Mucosa of stomach (tissue), 1 donor: Measurements from ENCODE around the gene TMED4.

Experiments
- H3K27me3 ChIP-seq: one replicate; pipeline ENCODE4 v1.7.0; 2013; ENCODE audit warnings: mild to moderate bottlenecking, low read length; ENCODE audit not compliant: control insufficient read depth, insufficient read depth
- H3K36me3 ChIP-seq: one replicate; pipeline ENCODE4 v1.7.0; 2013; ENCODE audit warnings: low read length; ENCODE audit not compliant: control insufficient read depth, insufficient read depth
- H3K4me1 ChIP-seq: one replicate; pipeline ENCODE4 v1.7.0; 2013; ENCODE audit warnings: mild to moderate bottlenecking, low read length; ENCODE audit not compliant: control insufficient read depth, insufficient read depth
- H3K4me3 ChIP-seq: one replicate; pipeline ENCODE4 v1.7.0; 2013; ENCODE audit warnings: low read length
- H3K9ac ChIP-seq: one replicate; pipeline ENCODE4 v1.7.0; 2013; ENCODE audit warnings: mild to moderate bottlenecking, low read length, moderate library complexity
- H3K9me3 ChIP-seq: one replicate; pipeline ENCODE4 v1.7.0; 2013; ENCODE audit warnings: mild to moderate bottlenecking, low read length, moderate library complexity; ENCODE audit not compliant: control insufficient read depth
- donor health status: Pancreatic carcinoma.

Gene TMED4

DNA sequence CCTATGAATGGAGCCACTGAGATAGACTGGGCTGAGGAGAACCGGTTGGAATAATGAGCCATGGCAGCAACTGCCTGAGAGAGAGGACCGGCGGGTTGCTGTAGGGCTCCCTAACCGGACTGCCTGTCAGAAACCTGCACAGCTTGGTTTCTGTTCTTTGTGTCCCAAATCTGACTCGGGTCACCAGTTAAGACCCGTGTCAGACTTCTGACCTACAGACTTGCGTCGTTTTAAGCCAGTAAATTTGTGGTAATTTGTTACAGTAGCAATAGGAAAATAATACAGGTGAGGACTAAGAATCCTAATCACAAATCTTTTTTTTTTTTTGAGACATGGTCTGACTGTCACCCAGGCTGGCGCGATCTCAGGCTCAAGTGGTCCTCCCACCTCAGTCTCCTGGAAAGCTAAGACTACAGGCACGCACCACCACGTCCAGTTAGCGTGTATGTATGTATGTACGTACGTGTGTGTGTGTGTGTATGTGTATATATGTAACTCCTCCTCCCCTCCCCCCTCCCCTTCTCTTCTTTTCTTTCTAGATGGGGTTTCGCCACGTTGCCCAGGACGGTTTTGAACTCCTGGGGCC, 7.7 kb downstream of the TMED4 start:
- H3K4me1 ChIP-seq, result peaks cover 17% of the 10 kb centered on the region
- peaks cover 28% of the 10 kb centered on the region for H3K36me3 ChIP-seq
- H3K4me3 ChIP-seq, result peak overlapping the region; percentile 93
- H3K9ac ChIP-seq, result peak overlapping the region; percentile 88
- no peaks in the 10 kb centered on the region for H3K9me3 ChIP-seq
- no peaks in the 10 kb centered on the region for H3K27me3 ChIP-seq

GRCh38 chr7:44573464-44574286, 8.4 kb downstream of the TMED4 start, which contains the start of gene DDX56:
Gene DDX56, minus strand, starts transcription at chr7:44573908. Its CDS starts 13 bp downstream, at chr7:44573895.
- Histone ChIP-seq H3K36me3 (peaks cover 30% of the 10 kb centered on the region), H3K4me1 (peaks cover 17% of the 10 kb centered on the region), H3K9ac (peak within 1 kb of the TSS; percentile 88), H3K9me3 (no peaks in the 10 kb centered on the region), H3K27me3 (no peaks in the 10 kb centered on the region), H3K4me3 (peak within 1 kb of the TSS; percentile 93)

DNA sequence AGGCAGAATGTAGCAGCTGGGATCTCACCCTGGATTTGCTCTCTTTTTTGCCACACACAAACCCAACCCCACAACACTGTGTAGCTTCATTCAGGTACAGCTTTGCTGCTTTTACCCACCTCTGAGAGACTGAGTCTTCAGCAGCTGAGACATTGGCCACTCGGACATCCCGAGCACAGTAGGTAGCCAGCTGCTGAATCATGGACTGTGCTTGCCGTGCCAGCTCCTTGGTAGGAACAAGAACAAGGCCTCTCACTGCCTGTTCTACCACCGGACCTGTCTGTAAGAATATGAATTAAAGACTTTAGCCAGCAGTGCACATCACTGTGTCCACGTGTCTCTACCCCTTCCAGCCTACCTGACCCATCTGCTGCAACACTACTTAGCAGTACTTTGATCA, 9.3 kb downstream of the TMED4 start:
- H3K27me3 ChIP-seq, result no peaks in the 10 kb centered on the region
- H3K9ac ChIP-seq, result peak overlapping the region; percentile 88
- H3K9me3 ChIP-seq, result no peaks in the 10 kb centered on the region
- peaks cover 39% of the 10 kb centered on the region for H3K36me3 ChIP-seq
- peaks cover 17% of the 10 kb centered on the region for H3K4me1 ChIP-seq
- H3K4me3 ChIP-seq, result peak overlapping the region; percentile 93

DNA sequence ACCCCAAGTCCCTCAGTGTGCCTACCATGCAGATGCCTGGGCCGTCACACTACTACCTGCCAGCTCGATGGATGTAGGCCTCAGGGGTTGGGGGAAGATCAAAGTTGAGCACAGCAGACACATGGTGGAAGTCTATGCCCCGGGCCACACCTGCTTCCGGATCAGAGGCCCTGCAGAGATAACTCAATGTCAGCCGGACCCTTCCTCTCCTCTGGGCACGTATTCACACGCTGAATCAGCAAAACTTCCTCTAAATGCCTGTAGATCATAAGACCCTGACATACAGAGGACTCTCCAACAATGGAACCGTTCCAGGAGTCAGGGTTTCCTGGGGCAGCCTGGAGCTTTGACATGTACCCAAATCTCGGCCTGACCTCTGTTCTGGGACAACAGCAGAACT, 12.1 kb downstream of the TMED4 start:
- Histone ChIP-seq H3K36me3 (peaks cover 44% of the 10 kb centered on the region), H3K9ac (no peak overlapping the region), H3K4me3 (no peak overlapping the region), H3K9me3 (no peaks in the 10 kb centered on the region), H3K27me3 (no peaks in the 10 kb centered on the region), H3K4me1 (peaks cover 20% of the 10 kb centered on the region)

- H3K4me1 ChIP-seq, result peaks cover 14% of the 10 kb centered on the region
- peaks cover 52% of the 10 kb centered on the region for H3K36me3 ChIP-seq
- H3K9ac ChIP-seq, result no peak overlapping the region
- no peaks in the 10 kb centered on the region for H3K9me3 ChIP-seq
- H3K4me3 ChIP-seq, result no peak overlapping the region
- H3K27me3 ChIP-seq, result no peaks in the 10 kb centered on the region
Observed at GRCh38 chr7:44568771-44569560, 13.1 kb downstream of the TMED4 start.

DNA sequence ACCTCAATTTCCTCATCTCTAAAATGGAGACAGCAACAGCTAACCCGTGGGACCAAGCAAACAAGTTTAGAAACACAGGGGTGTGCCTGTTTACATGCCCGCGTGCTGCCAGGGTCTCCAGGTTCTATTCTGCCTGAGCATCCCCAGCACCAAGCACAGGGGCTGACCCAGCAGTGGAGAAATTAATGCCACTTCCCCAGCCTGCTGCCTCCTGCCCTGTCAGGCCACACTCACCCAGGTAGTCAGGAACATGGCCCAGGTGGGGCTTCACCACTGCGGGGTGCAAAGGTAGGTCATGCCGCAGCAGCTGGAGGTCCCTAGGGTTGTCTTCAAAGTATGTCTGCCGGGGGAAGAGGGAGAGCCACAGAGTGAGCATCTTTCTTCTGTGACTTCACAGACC, 14.1 kb downstream of the TMED4 start:
- H3K9me3 ChIP-seq, result no peaks in the 10 kb centered on the region
- H3K36me3 ChIP-seq, result peaks cover 52% of the 10 kb centered on the region
- H3K4me1 ChIP-seq, result peaks cover 10% of the 10 kb centered on the region
- H3K9ac ChIP-seq, result no peak overlapping the region
- no peaks in the 10 kb centered on the region for H3K27me3 ChIP-seq
- no peak overlapping the region for H3K4me3 ChIP-seq

DNA sequence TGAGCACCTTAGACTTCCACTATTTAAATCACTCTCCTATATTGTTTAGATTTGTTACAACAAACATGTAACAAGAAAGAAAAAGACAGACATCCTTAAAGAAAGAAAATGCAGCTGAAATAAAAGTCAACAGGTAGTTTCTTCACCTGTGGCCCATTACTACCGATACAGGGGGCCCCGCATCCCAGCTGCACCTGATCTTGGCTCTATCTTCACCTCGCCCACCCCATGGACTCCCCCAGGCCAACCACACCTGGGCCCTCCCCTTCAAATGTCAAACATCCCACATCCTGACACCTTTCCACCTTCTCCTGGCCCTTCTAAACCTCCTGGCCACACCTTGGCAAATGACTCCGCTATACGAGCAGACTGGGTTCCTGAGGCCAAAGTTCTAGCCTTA, 15.4 kb downstream of the TMED4 start:
- peaks cover 46% of the 10 kb centered on the region for H3K36me3 ChIP-seq
- H3K4me3 ChIP-seq, result no peak overlapping the region
- peaks cover 15% of the 10 kb centered on the region for H3K4me1 ChIP-seq
- H3K27me3 ChIP-seq, result no peaks in the 10 kb centered on the region
- no peaks in the 10 kb centered on the region for H3K9me3 ChIP-seq
- no peak overlapping the region for H3K9ac ChIP-seq

GRCh38 chr7:44565795-44566559, 16.1 kb downstream of the TMED4 start:
- no peaks in the 10 kb centered on the region for H3K9me3 ChIP-seq
- peaks cover 39% of the 10 kb centered on the region for H3K36me3 ChIP-seq
- no peak overlapping the region for H3K9ac ChIP-seq
- H3K27me3 ChIP-seq, result no peaks in the 10 kb centered on the region
- no peak overlapping the region for H3K4me3 ChIP-seq
- peaks cover 19% of the 10 kb centered on the region for H3K4me1 ChIP-seq

DNA sequence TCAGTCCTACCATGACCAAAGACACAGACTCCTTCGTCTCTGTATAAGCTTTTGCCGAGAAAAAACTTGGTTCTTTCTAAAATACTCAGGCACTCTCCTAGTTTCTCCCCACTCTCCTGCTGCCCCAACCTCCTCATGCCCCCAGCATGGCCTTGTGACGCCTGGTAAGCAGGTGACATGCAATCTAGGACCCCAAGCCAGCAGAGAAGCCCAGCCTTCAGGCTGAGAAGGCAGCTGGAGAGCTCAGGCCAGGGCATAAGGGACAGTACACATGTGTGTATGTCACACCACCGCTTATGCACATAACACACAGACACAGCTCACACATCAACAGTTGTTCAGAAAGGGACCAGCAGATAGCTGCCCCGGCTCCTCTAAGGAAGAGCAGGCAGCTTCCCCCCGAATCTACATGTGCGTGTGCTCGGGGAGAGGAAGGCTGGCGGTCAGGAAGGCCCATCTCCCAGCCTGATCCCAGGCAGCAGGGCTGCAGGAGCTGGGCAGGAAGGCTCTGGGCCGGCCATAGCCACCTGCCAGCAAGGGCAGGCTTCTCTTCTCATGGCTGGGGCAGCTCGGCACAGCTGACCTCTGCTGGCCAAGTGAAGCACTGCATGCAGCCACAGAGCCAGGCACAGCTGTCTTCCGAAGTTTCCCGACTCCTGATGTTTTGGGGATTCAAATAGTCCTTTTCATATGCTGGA, 16.8 kb downstream of the TMED4 start:
- H3K9me3 ChIP-seq, result no peaks in the 10 kb centered on the region
- peaks cover 19% of the 10 kb centered on the region for H3K4me1 ChIP-seq
- H3K27me3 ChIP-seq, result no peaks in the 10 kb centered on the region
- H3K4me3 ChIP-seq, result no peak overlapping the region
- H3K9ac ChIP-seq, result no peak overlapping the region
- peaks cover 35% of the 10 kb centered on the region for H3K36me3 ChIP-seq

GRCh38 chr7:44564606-44565005, 17.4 kb downstream of the TMED4 start:
- H3K4me3 ChIP-seq, result no peak overlapping the region
- peaks cover 29% of the 10 kb centered on the region for H3K36me3 ChIP-seq
- H3K27me3 ChIP-seq, result no peaks in the 10 kb centered on the region
- peaks cover 19% of the 10 kb centered on the region for H3K4me1 ChIP-seq
- H3K9me3 ChIP-seq, result no peaks in the 10 kb centered on the region
- H3K9ac ChIP-seq, result no peak overlapping the region

DNA sequence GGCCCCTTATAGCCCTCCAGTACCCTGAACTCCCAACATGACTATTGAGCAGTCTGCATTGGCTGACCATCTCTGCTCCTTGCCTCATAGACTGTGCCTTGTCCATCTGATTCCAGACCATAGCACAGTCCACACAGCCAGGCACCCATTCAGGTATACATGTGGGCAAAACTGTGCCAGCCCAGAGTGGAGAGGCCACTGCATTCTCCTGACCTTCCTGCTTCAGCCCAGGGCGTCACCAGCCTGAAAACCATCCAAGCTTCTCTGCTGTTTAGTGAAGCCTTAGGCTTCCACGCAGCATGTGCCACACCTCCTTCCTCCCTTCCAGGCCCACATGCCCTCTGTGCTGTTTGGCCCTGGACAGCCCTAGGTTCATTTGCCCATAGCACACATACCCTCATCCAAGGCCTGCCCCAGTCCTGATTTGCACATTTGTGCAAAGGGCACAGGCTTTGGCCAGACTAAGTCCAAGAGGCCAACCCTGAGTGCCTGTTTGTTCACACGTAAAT, 18.8 kb downstream of the TMED4 start:
- Histone ChIP-seq H3K36me3 (peaks cover 17% of the 10 kb centered on the region), H3K9ac (no peak overlapping the region), H3K27me3 (no peaks in the 10 kb centered on the region)

More for the DNA sequence above, 18.8 kb downstream of the TMED4 start:
- Histone ChIP-seq H3K4me3 (no peak overlapping the region), H3K9me3 (no peaks in the 10 kb centered on the region), H3K4me1 (peaks cover 19% of the 10 kb centered on the region)
